GM12873 (cell line): ENCODE results near the gene PITPNM3.

Source experiments
- TF ChIP-seq, protein P1 (sequence below): IDR thresholded peaks from 2 replicates; pipeline ENCODE4 v1.5.1; 2012; ENCODE audit warnings: low read depth, mild to moderate bottlenecking, moderate library complexity, low read length, control low read depth; ENCODE audit not compliant: insufficient read depth; ENCODE audit errors: missing control alignments

PITPNM3 gene

GRCh38 chr17:6548578-6549330, 7.6 kb downstream of the PITPNM3 start:
- TF ChIP-seq, protein P1, sequence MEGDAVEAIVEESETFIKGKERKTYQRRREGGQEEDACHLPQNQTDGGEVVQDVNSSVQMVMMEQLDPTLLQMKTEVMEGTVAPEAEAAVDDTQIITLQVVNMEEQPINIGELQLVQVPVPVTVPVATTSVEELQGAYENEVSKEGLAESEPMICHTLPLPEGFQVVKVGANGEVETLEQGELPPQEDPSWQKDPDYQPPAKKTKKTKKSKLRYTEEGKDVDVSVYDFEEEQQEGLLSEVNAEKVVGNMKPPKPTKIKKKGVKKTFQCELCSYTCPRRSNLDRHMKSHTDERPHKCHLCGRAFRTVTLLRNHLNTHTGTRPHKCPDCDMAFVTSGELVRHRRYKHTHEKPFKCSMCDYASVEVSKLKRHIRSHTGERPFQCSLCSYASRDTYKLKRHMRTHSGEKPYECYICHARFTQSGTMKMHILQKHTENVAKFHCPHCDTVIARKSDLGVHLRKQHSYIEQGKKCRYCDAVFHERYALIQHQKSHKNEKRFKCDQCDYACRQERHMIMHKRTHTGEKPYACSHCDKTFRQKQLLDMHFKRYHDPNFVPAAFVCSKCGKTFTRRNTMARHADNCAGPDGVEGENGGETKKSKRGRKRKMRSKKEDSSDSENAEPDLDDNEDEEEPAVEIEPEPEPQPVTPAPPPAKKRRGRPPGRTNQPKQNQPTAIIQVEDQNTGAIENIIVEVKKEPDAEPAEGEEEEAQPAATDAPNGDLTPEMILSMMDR: no peak

DNA sequence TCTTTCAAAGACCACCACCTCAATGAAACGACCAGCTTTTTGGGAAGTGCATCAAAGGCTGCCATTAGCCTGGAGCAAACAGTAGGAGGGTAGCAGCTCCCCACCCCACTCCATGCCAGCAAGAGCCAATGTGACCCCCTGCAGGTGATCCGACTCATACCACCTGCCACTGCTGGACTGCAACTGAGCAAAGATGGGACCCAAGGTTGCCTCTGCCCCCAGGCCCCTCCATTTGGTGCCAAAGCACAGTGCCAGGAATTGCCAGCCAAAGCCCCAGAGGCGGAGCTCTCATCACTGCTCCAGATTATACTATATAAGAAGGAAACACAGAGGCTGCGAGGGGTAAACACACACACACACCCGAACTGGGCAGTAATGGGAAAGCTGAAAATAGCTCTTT, 8.3 kb downstream of the PITPNM3 start:
- TF ChIP-seq, protein P1: peak; percentile 2

DNA sequence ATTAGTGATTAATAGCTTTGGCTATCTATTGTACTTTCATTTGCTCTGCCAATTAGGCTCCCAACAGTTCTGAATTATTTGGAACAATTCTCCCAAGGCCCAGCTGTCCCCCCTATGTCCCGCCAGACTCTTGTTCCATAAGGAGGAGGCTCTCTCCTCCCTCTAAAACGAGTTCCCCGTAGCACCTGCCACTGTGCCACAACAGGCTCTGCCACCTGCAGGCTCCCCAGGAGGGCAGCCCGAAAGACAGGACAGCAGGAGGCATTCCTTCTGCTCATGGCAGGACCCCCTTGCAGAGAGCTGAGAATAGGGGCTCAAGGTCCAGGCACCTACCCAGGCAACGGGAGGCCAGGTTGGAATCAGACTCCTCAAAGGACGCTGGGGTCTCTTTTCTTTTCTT, 9.0 kb downstream of the PITPNM3 start:
- TF ChIP-seq, protein P1: no peak

DNA sequence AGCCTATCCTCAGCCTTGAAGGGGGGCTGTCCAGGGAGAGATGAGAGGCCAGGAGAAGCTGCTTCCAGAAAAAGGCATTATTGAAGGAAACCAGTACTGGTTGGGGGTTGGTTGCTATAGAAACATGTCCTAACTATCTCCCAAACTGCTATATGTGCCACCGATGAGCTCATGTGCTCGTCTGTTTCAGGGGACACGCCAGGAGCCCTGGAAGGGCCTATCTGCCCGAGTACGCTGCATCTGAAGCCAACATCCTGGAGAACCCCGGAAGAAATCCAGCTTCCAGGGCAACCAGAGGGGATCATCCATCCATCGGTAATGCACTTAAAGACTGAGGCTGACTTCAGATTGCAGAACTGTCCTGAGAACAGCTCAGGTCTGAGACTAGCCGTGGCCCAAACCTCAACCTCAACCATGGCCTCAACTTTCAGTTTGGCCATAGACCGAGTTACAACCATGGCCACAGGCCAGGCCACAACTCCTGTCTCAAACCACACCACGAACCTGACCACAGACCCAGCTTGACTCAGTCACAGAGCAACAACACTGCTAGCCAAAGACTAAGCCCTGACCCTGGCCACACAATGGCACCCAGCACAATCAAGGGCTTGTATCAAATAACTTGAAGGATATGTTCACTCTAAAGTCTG, 10.2 kb downstream of the PITPNM3 start:
- TF ChIP-seq, protein P1: no peak

GRCh38 chr17:6545291-6545690, 11.1 kb downstream of the PITPNM3 start:
- TF ChIP-seq, protein P1: no peak

- TF ChIP-seq, protein P1: no peak
Observed at GRCh38 chr17:6544011-6544370, 12.4 kb downstream of the PITPNM3 start.

DNA sequence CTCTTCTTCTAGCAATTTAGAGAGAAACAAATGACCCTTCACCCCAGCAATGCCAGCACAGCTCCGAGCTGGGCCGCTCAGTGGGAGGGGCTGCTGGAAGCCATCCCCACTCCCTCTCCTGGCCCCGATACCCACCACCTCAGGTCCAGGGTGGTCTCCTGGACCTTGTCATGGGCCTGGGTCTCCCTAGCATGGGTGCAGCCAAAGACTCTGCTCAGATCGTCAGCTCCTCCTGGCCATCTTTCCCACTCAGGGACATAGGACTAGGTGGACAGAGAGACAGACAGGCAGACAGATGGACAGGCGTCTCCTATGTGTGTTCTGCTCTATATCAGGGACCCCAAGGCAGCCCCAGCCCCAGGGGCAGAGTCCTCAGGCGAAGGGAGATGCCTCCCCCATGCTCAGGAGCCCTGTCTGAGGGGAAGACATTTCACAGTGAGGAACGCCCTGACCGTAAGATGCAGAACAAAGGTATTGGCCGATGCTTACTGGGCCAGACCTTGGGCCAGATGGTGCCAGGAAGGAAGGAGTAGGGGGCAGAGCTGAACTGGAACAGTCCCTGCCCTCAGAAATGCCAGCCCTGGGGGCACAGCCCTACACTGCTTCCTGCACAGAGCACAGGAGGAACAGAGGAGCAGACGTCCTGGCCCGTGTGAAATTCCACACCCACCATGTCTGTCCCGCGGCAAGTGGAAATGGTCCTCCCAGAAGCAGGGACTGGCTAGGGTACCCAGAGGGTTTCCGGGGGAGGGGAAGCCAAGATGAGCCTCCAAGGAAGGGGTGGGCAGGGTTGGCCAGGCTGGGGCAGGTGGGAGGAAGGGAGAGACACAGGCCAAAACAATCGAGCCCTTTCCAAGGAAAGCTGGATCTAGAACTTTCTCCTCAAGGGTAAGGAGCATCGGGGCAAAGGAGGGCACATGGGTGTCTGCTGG, 13.0 kb downstream of the PITPNM3 start:
- TF ChIP-seq, protein P1: no peak
